A204.1 (cell line): ENCODE measurements around the gene AKR1B1.

ENCODE experiments used
- FAIRE-seq: peaks from 2 replicates; lab custom pipeline; 2012; peaks lifted over from hg19 to GRCh38; lab: Jason Lieb, UNC

Gene AKR1B1

GRCh38 chr7:134444198-134444960, 14.5 kb downstream of the AKR1B1 start:
- FAIRE-seq = no peak

- no peak for FAIRE-seq
Observed at GRCh38 chr7:134443396-134444070, 15.4 kb downstream of the AKR1B1 start.

DNA sequence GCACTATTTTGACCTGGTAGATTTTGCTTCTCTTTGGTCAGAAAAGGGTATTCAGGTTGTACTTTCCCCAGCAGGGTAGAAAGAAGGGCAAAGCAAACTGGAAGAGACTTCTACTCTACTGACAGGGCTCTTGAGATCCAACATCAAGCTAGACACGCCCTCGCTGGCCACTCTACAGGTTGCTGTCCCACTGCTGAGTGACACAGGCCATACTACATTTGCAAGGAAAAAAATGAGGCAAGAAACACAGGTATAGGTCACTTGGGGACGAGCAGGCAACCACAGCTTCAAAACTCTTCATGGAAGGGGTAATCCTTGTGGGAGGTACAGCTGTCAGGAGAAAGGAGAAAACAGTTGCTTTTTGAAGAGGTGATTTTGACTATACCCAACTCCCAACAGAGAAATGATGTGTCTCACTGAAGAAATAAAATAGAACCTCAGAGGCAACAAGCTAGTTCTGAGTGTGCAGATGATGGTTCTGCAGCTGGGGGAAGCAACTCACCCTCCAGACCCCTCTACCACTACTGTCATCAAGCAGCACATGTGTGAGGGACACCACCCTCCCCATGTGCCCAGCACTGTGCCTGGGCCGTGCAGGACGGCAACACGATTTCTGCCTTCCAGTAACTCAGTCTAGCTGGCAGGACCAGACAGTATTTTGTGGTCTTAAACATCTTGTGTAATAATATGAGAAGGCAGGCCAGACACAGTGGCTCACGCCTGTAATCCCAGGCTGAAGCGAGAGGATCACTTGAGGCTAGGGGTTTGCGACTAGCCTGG, 16.3 kb downstream of the AKR1B1 start:
- FAIRE-seq = no peak

- no peak for FAIRE-seq
Observed at GRCh38 chr7:134441264-134441663, 17.6 kb downstream of the AKR1B1 start.

DNA sequence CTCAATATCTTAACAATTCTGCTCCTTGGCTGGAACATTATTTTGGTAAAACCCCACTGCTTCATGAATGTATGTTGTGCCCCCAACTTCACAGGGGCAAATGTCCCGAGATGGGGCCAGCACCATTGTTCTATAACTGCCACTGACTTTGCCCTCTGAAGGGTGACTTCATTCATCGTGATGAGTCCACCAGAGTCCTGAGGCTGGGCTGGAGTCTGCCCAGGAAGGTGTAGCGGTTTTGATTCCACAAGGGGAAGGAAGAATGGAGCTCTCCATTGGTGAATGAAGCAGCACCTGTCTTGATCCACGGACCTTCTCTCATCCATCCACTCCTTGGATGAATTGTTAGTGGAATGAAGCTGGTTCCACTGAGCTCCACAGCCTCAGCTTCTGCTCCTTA, 18.4 kb downstream of the AKR1B1 start:
- FAIRE-seq = no peak

- FAIRE-seq = no peak
Observed at GRCh38 chr7:134440067-134440466, 18.8 kb downstream of the AKR1B1 start.

DNA sequence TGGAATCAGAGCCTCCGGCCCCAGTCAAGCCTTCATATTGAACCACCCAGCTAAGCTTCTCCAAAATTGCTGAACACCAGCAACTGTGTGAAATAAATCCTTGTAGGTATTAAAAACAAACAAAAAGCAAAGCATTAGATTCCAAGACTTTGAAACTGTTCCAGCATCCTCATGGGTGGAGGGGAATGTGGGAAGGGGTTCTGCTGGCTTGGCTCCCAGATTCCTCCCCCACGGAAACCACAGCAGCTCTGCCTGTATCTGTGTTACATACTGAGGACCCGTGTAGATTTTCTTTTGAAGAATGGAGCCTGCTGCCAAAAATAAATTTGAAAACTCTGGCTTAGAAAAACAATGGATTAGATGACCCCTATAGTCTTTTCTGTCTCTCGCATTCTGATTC, 20.0 kb downstream of the AKR1B1 start:
- no peak for FAIRE-seq

GRCh38 chr7:134435161-134435920, 23.6 kb downstream of the AKR1B1 start:
- no peak for FAIRE-seq

DNA sequence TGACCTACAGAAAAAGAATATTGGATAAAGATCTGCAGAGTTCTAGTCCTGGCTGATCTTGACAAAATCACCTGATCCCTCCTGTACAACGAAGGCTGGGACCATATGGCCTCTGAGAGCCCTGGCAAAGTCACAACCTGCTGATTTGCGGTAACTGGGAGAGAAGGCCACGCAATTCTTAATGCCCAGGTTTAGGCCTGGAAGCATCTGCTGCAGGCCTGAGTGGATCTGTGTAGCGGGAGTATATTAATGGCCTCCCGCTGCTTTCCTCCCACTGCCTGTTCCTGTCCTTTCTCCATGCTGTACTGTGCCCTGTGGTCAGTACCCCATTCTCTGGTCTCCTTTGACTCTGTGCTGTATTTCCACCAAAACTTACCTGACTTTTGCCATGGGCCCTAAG, 24.2 kb downstream of the AKR1B1 start:
- FAIRE-seq = no peak

DNA sequence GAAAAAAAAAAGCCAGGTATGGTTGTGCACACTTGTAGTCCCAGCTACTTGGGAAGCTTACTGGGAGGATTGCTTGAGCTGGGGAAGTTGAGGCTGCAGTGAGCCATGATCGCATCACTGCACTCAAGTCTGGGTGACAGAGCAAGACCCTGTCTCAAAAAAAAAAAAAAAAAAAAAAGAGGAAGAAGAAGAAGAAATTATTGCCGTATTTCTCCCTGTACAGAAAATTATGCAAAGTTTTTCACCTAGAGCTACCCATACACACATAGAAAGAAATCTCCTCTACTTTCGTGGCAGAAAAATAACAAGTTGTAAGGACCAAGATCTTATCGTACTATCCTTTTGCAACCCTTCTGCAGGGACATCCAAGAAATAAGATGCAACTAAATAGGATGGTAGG, 25.5 kb downstream of the AKR1B1 start:
- FAIRE-seq = no peak

DNA sequence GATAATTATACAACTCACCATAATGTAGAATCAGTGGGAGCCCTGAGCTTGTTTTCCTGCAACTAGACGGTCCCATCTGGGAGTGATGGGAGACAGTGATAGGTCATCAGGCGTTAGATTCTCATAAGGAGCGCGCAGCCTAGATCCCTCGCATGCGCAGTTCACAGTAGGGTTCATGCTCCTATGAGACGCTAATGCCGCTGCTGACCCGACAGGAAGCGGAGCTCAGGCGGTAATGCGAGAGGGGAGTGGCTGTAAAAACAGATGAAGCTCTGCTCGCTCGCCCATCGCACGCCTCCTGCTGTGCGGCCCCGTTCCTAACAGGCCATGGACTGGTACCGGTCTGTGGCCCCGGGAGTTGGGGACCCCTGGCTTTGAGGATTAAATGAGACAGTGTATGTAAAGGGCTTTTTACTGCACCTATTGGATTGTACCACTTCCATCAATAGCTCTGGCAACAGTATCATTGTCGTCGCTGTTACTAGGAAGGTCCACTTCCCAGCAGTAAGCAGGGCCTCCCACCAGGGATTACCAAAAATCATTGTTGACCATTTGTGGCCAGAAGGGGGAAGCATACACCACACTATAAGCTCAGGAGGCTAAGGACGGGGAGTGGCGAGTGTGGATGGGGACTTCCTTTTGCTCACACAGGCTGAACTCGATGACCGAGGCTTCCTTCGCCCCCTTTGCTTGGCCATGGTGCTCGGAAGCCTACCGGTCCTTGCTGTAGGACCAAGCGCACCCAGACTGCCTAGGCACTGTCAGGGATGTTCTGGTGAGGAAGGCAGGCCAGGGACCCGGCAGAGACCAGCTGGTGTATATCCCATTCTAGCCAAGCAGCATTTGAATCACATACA, 26.4 kb downstream of the AKR1B1 start:
- peak; percentile 48 for FAIRE-seq

DNA sequence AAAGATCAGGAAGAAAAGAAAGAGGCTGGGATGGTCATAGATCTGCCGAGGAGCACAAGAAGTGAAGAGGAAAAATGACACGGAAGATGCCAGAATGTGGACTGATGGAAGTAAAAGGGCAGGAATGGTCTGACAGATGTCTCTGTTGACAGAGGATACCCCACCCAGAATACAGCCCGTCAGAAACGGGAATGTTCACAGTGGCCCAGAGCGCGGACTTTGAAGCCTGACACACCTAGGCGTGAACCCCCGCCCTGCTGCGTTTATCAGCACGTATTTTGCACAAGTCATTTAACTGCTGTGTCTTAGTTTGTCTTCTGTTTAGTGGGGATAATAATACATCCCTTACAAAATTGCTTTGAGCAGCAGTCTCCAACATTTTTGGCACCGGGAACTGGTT, 27.1 kb downstream of the AKR1B1 start:
- no peak for FAIRE-seq

DNA sequence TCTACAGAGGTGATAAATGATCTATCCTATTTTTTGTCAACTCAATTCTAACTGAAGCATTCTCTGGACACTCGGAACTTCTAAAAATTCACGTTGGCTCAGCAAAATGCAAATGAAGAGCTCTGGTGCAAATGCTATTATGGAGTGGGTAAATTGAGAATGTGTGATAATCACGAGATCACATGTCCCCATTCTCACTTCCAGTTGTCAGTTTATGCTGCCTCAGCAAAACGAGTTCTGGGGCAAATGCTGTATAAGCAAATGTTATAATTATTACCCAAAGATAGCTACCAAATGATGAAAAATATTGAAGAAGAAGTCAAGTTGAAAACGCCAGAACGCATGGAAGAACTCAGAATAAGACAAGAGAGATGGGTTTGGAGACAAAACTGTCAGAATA, 29.4 kb downstream of the AKR1B1 start:
- FAIRE-seq = no peak

DNA sequence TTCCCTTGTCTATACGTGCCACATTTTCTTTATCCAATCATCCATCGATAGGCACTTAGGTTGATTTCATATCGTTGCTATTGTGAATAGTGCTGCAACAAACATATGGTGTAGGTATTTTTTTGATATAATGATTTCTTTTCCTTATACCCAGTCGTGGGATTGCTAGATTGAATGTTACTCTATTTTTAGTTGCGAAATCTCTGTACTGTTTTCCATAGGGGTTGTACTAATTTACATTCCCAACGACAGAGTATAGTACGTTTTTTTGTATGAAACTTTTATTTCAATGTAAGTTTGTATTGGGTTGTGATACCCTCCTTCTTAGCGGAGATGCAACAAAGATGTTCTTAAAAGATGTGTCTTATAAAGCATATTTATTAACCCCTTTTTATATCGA, 30.0 kb downstream of the AKR1B1 start:
- FAIRE-seq = no peak

DNA sequence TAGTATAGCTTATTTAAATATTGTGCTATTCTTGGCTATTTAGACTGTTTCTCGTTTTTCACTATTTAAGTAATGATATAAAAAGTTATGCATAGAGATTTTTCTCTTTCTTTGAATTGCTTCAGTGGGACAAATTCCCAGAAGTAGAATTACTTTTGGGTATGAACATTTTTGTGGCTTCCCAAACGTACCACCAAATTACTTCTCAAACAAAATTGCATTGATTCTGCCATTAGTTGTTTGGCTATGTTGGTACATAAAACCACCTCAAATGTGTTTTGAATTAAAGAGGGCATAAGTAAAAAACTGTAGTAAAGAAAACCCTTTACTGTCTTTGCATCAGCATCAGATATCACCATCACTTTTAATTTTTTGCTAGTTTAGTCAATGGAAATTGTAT, 31.0 kb downstream of the AKR1B1 start:
- FAIRE-seq = no peak

DNA sequence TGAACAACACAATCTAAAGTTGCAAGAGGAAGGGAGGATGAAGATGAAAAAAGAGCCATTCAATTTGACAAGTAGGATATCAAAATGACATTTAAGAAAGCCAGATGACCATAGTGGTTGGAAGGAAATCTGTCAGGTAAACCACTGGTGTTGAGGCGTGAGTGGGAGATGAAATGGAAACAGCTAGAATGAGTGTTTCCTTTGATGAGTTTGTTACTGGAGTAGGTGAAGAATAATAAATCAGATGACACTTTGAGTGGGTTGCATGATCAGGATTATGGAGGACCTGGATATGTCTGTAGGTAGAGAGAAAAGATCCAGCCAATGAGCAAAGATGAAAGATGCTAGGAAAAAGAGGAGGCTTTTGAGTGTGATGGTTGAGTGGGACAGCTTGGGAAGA, 33.1 kb downstream of the AKR1B1 start:
- FAIRE-seq = no peak

DNA sequence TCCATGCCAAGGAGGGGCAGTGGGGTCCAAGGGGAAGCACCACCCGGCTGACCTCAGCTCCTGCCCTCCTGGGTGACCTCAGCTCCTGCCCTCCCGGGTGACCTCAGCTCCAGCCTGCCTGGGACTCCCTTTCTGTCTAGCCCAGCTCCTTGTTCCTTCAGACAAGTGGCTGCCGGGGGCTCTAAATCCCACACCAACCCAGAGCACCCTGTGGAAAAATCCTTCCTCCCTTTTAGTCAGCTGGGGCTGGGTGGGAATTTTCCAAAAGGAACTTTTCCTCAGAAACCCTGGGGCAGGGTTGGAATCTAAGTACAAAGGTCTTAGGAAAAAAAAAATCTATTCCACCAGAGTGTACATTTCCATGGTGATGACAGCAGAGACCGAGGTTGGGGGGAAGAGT, 36.3 kb downstream of the AKR1B1 start:
- no peak for FAIRE-seq

DNA sequence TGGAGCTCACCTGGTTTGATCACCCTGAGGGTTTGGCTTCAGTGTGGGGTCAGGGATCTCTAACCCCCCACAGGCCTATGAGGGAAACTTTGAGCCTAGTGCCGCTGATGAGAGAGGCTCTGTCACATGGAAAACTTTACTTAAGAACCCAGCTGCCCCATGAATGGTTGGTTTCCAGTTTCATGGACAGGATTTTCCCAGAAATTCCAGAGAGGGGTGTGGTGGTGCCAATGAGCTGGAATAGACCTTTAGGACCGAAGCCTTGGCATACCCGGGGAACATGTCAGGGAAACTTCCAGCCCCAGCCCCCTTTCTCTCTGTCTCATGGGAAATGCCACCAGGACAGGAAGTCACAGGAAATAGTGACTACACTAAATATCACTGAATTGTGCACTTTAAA, 36.9 kb downstream of the AKR1B1 start:
- no peak for FAIRE-seq

DNA sequence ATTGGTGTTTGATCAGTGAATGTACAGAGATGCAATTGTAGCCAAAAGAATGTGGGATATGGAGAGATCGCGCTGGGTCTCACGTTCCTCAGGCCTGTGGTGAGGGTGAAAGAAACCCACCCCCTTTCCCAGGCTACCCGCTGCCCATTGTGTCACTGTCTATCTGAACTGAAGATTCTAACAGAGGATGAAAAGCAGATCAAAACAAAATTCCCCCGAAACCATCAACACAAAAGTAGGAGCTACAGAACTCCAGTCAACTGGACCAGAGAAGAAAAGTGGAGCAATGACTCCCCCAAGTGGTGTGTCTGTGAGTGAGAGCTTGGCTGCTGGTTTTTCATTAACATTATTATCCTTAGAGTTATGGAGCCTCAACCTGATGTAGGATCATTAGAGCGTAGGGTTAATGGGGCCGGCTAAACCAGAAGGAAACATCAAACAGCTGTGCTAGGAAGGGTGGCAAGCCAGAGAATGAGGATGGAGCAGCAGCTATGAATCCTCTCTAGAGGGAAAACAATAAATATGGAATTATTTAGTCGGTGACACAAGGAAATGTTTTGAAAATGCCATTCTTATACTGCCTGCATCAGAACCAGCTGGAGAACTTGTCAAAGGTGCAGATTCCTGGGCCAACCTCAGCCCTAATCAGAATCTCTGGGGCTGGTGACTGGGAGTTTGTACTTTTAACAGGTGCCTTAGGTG, 38.3 kb downstream of the AKR1B1 start:
- peak; percentile 68 for FAIRE-seq

DNA sequence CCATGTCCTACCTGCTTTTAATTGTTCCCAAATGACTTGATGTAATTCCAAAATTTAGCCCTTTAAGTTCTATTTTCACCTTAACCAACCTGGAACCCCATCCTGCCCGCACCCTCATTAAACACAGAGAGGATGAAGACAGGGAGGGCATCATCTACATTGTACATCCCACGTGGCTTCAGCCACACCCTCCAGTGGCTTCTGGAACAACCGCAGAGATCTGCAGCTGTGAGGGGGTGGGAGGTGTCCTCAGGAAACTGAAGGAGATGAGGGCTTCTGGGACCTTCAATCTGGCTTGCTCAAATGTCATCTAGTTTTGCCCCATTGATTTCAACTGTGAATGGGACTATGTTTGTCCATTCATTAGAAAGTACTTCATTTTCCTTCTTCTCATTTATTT, 39.0 kb downstream of the AKR1B1 start:
- FAIRE-seq = no peak

- no peak for FAIRE-seq
Observed at GRCh38 chr7:134419085-134419484, 39.8 kb downstream of the AKR1B1 start.
